HL-60 (cell line): Measurements from ENCODE around the gene ACER2.

ENCODE experiments used
- DNase-seq, 2 experiments: peaks; one replicate each; pipeline ENCODE4 v3.0.0-alpha.2; 2010 to 2020; ENCODE audit warnings: low read depth in 1 of 2, low spot score in 1 of 2
- H3K27ac ChIP-seq: fragments of 250-450 bp; sonication (Bioruptor Pico); replicated peaks from 2 replicates; pipeline ENCODE4 v1.5.1; 2020; ENCODE audit warnings: mild to moderate bottlenecking, moderate library complexity
- H3K27me3 ChIP-seq: fragments of 250-450 bp; sonication (Bioruptor Pico); 2 replicates; pipeline ENCODE4 v1.5.1; 2021; ENCODE audit warnings: mild to moderate bottlenecking, moderate library complexity; ENCODE audit not compliant: insufficient read depth, poor library complexity, severe bottlenecking
- H3K4me3 ChIP-seq: replicated peaks from 2 replicates; pipeline ENCODE4 v1.5.1; 2011; ENCODE audit warnings: mild to moderate bottlenecking, control low read depth, low read length; ENCODE audit not compliant: insufficient read depth
- CTCF ChIP-seq: IDR thresholded peaks from one replicate; pipeline ENCODE4 v1.5.1; 2011; ENCODE audit warnings: low read length, control low read depth, inconsistent platforms; ENCODE audit not compliant: insufficient read depth
- GABPA ChIP-seq: IDR thresholded peaks from 2 replicates; pipeline ENCODE4 v1.6.1; 2012; ENCODE audit warnings: low read depth
- POLR2AphosphoS5 ChIP-seq: IDR thresholded peaks from 2 replicates; pipeline ENCODE4 v1.6.1; 2012; ENCODE audit warnings: low read depth
- REST ChIP-seq: IDR thresholded peaks from 2 replicates; pipeline ENCODE4 v1.6.1; 2012; ENCODE audit warnings: low read depth; ENCODE audit not compliant: insufficient replicate concordance
- SPI1 ChIP-seq: IDR thresholded peaks from 2 replicates; pipeline ENCODE4 v1.6.1; 2012; ENCODE audit warnings: low read depth, mild to moderate bottlenecking, borderline replicate concordance

Gene ACER2

GRCh38 chr9:19470981-19471650 is 62.3 kb downstream of the ACER2 start:
- TF ChIP-seq GABPA, result no peak
- no peak for TF ChIP-seq REST
- no peak for TF ChIP-seq POLR2AphosphoS5
- TF ChIP-seq CTCF, result no peak
- TF ChIP-seq SPI1, result no peak
- no peaks in the 10 kb centered on the region for H3K27me3 ChIP-seq
- H3K27ac ChIP-seq, result no peak overlapping the region
- H3K4me3 ChIP-seq, result no peak overlapping the region
- no peak for DNase-seq

- no peak overlapping the region for H3K4me3 ChIP-seq
- TF ChIP-seq POLR2AphosphoS5 (no peak), SPI1 (no peak)
Measured at GRCh38 chr9:19471737-19472648, 63.2 kb downstream of the ACER2 start.

GRCh38 chr9:19473605-19474004 is 64.8 kb downstream of the ACER2 start:
- H3K4me3 ChIP-seq, result no peak overlapping the region
- DNase-seq, result no peak
- no peaks in the 10 kb centered on the region for H3K27me3 ChIP-seq
- TF ChIP-seq SPI1 (no peak), CTCF (no peak), REST (no peak), POLR2AphosphoS5 (no peak), GABPA (no peak)
- no peak overlapping the region for H3K27ac ChIP-seq

More at GRCh38 chr9:19471737-19472648, 63.2 kb downstream of the ACER2 start:
- Histone ChIP-seq H3K27ac (no peak overlapping the region), H3K27me3 (no peaks in the 10 kb centered on the region)
- no peak for DNase-seq

- no peak overlapping the region for H3K27ac ChIP-seq
- TF ChIP-seq CTCF (no peak), REST (no peak), GABPA (no peak), POLR2AphosphoS5 (no peak), SPI1 (no peak)
- DNase-seq, result no peak
- no peak overlapping the region for H3K4me3 ChIP-seq
- no peaks in the 10 kb centered on the region for H3K27me3 ChIP-seq
Measured at GRCh38 chr9:19479874-19480273, 71.1 kb downstream of the ACER2 start.
